IPS-18a (cell line): ENCODE data around the gene SNCA.

Experiments used
- H3K27ac ChIP-seq: one replicate; pipeline ENCODE4 v1.5.1; 2013; ENCODE audit warnings: low read length
- H3K27me3 ChIP-seq: one replicate; pipeline ENCODE4 v1.6.1; 2013; ENCODE audit warnings: mild to moderate bottlenecking, low read length; ENCODE audit not compliant: control insufficient read depth, insufficient read depth
- H3K36me3 ChIP-seq: one replicate; pipeline ENCODE4 v1.6.1; 2013; ENCODE audit warnings: low read depth, low read length; ENCODE audit not compliant: control insufficient read depth
- H3K4me1 ChIP-seq: one replicate; pipeline ENCODE4 v1.6.1; 2013; ENCODE audit warnings: low read depth, low read length; ENCODE audit not compliant: control insufficient read depth
- H3K4me3 ChIP-seq: one replicate; pipeline ENCODE4 v1.5.1; 2013; ENCODE audit warnings: low read length
- H3K9ac ChIP-seq: one replicate; pipeline ENCODE4 v1.6.1; 2013; ENCODE audit warnings: mild to moderate bottlenecking, low read length, moderate library complexity
- H3K9me3 ChIP-seq: one replicate; pipeline ENCODE4 v1.6.1; 2013; ENCODE audit warnings: low read depth, low read length; ENCODE audit not compliant: control insufficient read depth

The SNCA gene

DNA sequence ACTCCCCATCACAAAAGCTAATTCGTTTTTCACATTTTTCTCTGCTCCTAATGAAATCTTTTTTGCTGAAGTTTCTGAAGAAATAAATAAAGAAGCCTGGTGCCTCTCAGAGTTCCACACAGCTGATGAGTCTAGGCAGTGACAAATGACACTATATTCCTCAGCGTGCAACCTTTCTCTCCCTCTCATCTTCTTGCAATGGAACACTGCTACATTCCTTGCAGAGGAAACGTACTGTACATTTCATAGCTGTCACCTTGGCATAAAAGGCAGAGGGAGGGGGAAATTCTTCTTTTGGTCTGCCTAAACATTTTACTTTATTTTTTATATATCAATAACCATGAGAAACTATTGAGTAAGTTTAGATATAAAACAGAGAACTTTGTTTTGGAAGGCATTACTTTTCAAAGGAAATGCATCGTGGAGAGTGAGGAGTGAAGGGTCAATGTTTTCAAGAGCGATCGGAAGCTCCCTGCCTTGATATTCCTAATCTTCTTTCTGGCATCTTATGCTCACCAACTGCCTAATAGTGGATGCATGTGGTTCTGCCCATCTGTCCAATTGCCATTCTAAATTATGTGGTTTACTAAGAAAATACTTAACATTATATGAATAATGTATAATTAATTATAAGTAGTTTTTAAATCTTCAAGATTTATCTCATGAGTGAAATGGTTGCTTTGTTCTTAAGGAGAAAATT is 29.4 kb downstream of the SNCA start:
- Histone ChIP-seq H3K27me3 (no peaks in the 10 kb centered on the region), H3K36me3 (no peaks in the 10 kb centered on the region), H3K4me3 (no peak overlapping the region), H3K9me3 (no peaks in the 10 kb centered on the region), H3K27ac (no peak overlapping the region), H3K9ac (no peak overlapping the region), H3K4me1 (no peaks in the 10 kb centered on the region)

GRCh38 chr4:89805297-89805696 is 31.7 kb downstream of the SNCA start:
- Histone ChIP-seq H3K27ac (no peak overlapping the region), H3K9ac (no peak overlapping the region), H3K9me3 (no peaks in the 10 kb centered on the region), H3K36me3 (no peaks in the 10 kb centered on the region), H3K27me3 (no peaks in the 10 kb centered on the region), H3K4me1 (no peaks in the 10 kb centered on the region), H3K4me3 (no peak overlapping the region)

GRCh38 chr4:89803915-89804314 is 33.0 kb downstream of the SNCA start:
- no peaks in the 10 kb centered on the region for H3K27me3 ChIP-seq
- H3K9me3 ChIP-seq = no peaks in the 10 kb centered on the region
- H3K9ac ChIP-seq = no peak overlapping the region
- H3K36me3 ChIP-seq = no peaks in the 10 kb centered on the region
- no peaks in the 10 kb centered on the region for H3K4me1 ChIP-seq
- no peak overlapping the region for H3K4me3 ChIP-seq
- H3K27ac ChIP-seq = no peak overlapping the region

DNA sequence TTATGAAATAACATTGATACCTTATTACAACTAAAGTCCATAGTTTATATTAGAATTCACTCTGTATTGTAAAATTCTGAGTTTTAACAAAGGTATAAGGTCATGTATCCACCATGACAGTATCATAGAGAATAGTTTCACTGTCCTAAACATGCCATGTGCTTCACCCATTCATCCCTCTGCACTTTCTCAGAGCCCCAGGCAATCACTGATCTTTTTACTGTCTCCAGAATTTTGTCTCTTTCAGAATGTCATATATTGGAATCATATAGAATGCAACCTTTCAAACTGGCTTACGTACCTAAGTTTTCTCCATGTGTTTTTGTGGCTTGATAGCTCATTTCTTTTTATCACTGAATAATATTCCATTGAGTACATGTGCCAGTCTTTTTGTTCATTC is 33.9 kb downstream of the SNCA start:
- no peaks in the 10 kb centered on the region for H3K4me1 ChIP-seq
- H3K36me3 ChIP-seq = no peaks in the 10 kb centered on the region
- no peaks in the 10 kb centered on the region for H3K9me3 ChIP-seq
- no peak overlapping the region for H3K4me3 ChIP-seq
- no peak overlapping the region for H3K27ac ChIP-seq
- no peaks in the 10 kb centered on the region for H3K27me3 ChIP-seq
- no peak overlapping the region for H3K9ac ChIP-seq

DNA sequence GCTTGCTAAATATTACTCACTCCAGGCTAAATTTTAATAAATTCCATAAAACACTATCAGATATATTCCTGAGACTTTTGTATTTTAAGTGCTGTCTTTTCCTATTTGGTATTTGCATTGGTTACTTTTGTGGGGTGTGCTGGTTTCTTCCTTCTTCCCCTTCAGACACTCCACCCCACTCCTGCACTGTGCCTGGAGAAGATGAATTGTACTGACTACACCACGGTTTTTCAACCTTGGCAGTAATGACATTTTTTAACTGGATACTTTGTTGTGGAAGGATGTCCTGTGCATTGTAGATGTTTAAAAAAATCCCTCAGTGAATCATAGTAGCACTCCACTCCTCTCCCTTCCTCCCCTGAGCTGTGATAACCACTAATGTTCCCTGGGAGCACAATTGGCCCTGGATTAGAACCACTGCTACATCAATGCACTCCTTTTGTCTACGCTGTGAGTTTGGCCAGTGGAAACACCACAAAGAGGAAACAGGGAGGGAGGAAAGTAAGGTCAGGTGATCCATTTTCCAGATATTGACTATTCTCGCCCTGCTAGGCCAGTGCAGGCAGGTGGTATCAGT is 36.3 kb downstream of the SNCA start:
- Histone ChIP-seq H3K27ac (no peak overlapping the region), H3K36me3 (no peaks in the 10 kb centered on the region), H3K9me3 (no peaks in the 10 kb centered on the region), H3K27me3 (no peaks in the 10 kb centered on the region), H3K9ac (no peak overlapping the region), H3K4me3 (no peak overlapping the region), H3K4me1 (no peaks in the 10 kb centered on the region)

- H3K27me3 ChIP-seq = no peaks in the 10 kb centered on the region
- no peak overlapping the region for H3K4me3 ChIP-seq
- H3K9me3 ChIP-seq = no peaks in the 10 kb centered on the region
- H3K36me3 ChIP-seq = no peaks in the 10 kb centered on the region
- no peaks in the 10 kb centered on the region for H3K4me1 ChIP-seq
- H3K27ac ChIP-seq = no peak overlapping the region
- H3K9ac ChIP-seq = no peak overlapping the region
Measured at GRCh38 chr4:89800012-89800516, 36.9 kb downstream of the SNCA start.

- H3K27ac ChIP-seq = no peak overlapping the region
- no peak overlapping the region for H3K9ac ChIP-seq
- no peaks in the 10 kb centered on the region for H3K27me3 ChIP-seq
- H3K4me3 ChIP-seq = no peak overlapping the region
- H3K9me3 ChIP-seq = no peaks in the 10 kb centered on the region
- H3K36me3 ChIP-seq = no peaks in the 10 kb centered on the region
- H3K4me1 ChIP-seq = no peaks in the 10 kb centered on the region
Measured at GRCh38 chr4:89799071-89799470, 37.9 kb downstream of the SNCA start.

GRCh38 chr4:89797117-89797516 is 39.8 kb downstream of the SNCA start:
- Histone ChIP-seq H3K9me3 (no peaks in the 10 kb centered on the region), H3K4me1 (no peaks in the 10 kb centered on the region), H3K9ac (no peak overlapping the region), H3K4me3 (no peak overlapping the region), H3K27me3 (no peaks in the 10 kb centered on the region), H3K36me3 (no peaks in the 10 kb centered on the region), H3K27ac (no peak overlapping the region)

DNA sequence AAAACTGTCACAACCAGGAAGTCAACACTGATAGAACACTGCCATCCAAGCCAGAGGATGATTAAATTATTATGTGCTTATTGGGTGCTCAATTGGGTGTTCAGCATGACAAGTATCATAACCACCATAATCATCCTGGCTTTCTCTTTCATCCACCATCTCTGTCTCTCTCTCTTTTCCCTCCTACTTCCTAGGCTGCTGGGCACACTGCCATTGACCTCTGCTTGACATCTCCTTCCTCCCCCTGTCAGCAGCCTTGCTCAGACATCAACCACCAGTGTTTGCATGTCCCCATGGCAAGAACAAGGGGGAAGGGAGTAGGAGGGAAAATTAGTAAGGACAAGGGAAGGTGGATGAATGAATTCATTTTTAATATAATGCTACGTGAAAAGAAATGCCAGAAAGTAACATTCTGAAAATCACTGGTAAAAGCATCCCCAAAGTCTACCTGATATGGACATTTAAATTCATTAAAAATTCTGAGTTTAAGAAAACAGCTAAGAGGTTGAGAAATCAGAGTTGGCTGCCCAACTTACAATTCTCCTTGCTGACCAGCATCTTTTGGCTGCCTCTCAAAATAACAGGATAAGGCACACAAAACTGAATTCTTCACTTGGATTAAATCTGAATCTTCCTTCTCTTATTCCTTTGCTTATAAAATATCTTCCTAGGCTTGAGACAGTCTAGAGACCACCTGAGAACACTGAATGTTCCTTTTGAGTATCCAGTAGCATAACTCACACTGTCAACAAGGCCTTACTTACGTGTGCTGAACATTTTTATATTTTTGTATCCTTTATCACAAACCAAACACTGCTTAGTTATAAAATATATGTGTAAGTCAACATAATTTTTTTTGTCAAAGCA is 48.5 kb downstream of the SNCA start:
- H3K4me3 ChIP-seq = no peak overlapping the region
- H3K4me1 ChIP-seq = no peaks in the 10 kb centered on the region
- H3K27ac ChIP-seq = no peak overlapping the region
- no peak overlapping the region for H3K9ac ChIP-seq
- no peaks in the 10 kb centered on the region for H3K27me3 ChIP-seq
- no peaks in the 10 kb centered on the region for H3K9me3 ChIP-seq
- H3K36me3 ChIP-seq = no peaks in the 10 kb centered on the region

DNA sequence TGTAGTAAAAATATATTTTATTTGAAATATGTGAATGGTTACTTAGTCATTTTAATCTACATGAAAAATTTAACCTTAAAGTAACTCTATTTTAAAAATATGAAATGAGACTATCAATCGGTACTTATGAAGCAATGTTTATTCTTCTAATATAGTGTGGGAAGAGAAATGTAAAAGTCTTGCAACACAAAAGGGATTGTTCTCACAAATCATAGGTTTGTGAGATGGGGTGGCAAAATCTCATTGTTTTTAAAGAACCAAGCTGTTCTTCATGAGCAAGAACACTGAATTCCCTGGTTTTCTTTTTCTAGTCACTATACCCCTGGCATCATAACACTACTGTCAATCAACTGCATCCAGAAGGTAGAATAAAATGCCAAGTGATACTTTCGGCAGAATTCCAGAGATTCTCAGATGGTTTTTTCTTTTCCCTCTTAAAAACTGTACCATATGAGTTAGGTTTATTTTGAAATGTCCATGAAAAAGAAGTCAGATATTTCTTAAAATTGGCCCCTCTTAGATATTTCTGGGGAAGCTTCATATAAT is 52.2 kb downstream of the SNCA start:
- H3K4me3 ChIP-seq = no peak overlapping the region
- no peak overlapping the region for H3K9ac ChIP-seq
- no peak overlapping the region for H3K27ac ChIP-seq
- no peaks in the 10 kb centered on the region for H3K9me3 ChIP-seq
- no peaks in the 10 kb centered on the region for H3K27me3 ChIP-seq
- H3K36me3 ChIP-seq = no peaks in the 10 kb centered on the region
- peaks cover 4% of the 10 kb centered on the region for H3K4me1 ChIP-seq

- Histone ChIP-seq H3K9me3 (no peaks in the 10 kb centered on the region), H3K27me3 (no peaks in the 10 kb centered on the region), H3K4me1 (peaks cover 4% of the 10 kb centered on the region), H3K4me3 (no peak overlapping the region), H3K9ac (no peak overlapping the region), H3K36me3 (no peaks in the 10 kb centered on the region), H3K27ac (no peak overlapping the region)
Measured at GRCh38 chr4:89781321-89781720, 55.6 kb downstream of the SNCA start.
